ENCODE data around the gene PRPF19.

The PRPF19 gene

DNA sequence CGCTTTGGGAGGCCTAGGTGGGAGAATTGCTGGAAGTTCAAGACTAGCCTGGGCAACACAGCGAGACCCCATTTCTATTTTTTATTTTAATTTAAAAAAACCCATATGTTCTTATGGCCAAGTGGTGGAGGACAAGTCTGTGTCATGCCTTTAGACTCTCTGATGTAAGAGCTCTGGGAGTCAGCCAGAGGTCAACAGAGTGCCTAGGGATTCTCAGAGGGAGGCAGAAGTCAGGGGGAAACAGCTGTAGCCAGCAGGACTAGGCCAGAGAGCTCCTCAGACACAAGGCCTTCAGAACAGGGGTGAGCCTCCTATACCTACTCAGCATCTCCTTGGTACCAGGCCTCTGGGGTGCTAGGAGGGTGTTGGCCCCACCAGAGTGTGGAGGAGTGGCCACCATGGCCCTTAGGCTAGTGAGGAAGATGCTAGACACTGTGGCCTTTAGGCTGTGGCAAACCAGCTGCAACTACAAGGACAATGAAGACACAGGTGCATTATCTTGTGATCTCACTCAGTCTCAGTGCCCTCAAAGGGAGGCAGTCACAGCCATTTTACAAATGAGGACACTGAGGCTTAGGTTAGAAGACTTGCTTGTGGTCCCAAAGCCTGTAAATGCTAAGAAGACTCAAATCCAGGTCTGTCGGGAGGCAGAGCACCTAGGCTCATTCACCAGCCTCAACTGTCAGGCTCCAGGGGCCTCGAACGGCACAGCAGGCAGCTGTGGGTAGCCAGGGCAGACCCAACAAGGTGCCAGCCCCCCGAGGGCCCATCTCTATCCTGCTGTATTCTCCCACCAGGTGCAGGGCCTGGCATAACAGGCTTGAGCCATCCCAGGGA is 34.0 kb downstream of the PRPF19 start:
- no peak for DNase-seq

DNA sequence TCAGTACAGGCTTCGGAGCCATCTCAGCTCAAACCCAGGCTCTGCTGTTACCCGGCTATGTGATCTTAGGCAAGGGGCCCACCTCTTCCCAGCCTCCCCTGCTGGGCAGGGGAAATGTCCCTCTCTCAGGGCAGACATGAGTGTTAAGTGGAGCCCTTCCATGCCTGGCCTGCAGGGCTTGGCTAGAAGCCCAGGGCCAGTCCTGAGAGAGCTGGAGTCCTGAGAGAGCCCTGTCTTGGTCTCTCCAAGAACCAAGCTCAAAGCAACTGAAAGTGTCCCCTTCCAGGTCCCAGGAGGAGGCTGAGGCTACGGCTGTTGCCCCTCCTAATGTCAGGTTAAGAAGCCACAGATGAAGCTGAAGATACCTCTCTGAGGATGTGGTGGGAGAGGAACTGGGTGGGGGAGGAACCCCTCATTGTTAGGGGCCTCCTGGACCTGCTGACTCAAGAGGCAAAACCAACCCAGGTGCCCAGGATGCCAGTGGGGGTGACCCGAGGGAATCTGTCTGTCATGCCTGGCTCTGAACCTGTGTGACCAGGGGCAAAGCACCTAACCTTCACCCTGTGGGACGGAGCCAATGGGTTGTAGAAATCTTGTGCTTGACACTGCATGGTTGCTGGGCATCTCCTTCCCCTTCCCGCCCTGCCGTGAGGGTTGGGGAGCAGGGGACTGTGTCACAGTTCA is 34.9 kb downstream of the PRPF19 start:
- no peak for DNase-seq

DNA sequence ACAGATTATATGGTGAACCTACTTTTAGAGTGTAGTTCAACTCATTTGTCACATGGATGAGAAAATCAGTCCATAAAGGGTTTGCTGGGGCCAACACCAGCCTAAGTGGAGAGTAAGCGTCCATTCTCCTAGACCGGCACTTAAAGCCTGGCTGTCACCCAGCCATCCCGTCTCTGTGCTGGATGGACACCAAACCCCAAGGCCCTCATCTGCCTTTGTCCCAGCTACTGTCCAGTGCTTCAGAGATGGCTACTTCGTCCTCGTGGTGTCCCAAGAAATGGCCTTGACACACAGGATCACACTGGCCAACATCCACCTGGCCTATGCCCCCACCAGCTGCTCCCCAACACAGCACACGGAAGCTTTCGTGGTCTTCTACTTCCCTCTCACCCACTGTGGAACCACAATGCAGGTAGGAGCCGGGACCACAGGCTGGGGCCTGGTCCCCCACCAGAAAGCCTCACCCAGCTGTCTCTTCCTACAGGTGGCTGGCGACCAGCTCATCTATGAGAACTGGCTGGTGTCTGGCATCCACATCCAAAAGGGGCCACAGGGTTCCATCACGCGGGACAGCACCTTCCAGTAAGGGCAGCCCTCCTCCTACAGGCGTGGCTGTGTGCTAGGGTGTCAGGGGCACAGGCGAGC is 35.5 kb downstream of the PRPF19 start:
- no peak for DNase-seq

GRCh38 chr11:60870276-60870675 is 36.1 kb downstream of the PRPF19 start:
- DNase-seq, result no peak

DNA sequence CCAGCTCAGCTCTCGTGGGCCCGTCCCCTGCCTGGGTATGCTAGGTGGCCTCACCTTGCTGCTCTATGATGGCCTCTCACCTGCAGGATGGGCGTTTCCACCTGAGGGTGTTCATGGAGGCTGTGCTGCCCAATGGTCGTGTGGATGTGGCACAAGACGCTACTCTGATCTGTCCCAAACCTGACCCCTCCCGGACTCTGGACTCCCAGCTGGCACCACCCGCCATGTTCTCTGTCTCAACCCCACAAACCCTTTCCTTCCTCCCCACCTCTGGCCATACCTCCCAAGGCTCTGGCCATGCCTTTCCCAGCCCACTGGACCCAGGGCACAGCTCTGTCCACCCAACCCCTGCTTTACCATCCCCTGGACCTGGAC is 36.9 kb downstream of the PRPF19 start:
- no peak for DNase-seq

- no peak for DNase-seq
Observed at GRCh38 chr11:60868682-60869450, 37.5 kb downstream of the PRPF19 start.

- DNase-seq, result no peak
Observed at GRCh38 chr11:60867871-60868681, 38.3 kb downstream of the PRPF19 start.

- DNase-seq, result no peak
Observed at GRCh38 chr11:60866911-60867870, 39.2 kb downstream of the PRPF19 start, which contains the start of gene ZP1. Gene ZP1 (plus strand): TSS chr11:60867542. CDS start chr11:60867562, 20 bp downstream.

DNA sequence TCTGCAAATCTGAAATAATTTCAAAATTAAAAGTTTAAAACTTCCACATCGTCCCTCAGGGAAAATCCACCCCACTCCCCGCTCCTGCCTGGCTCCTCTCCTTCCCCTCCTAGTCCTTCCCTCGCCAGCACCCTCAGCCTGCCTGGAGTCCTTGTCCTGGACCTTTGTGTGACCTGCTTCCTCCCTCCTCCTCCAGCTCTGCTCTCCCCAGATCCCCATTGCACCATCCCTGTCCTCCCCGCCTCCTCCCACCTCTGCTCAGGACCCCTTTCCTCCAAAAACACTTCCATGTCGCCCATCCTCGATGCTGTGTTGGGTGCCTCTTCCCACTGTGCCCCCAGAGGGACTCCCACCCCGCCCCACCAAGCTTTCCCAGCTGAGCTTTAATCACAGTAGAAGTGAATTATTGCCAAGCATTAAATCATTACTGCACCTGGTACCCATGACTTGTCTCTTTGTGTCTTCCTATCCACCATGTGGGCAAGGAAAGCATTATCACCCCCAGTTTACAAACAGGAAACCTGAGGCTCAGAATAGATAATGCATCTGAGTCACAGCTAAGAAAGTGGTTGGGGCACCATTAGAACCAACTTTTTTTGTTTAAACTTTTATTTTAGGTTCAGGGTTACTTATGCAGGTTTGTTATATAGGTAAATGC is 41.4 kb downstream of the PRPF19 start:
- DNase-seq, result no peak

DNA sequence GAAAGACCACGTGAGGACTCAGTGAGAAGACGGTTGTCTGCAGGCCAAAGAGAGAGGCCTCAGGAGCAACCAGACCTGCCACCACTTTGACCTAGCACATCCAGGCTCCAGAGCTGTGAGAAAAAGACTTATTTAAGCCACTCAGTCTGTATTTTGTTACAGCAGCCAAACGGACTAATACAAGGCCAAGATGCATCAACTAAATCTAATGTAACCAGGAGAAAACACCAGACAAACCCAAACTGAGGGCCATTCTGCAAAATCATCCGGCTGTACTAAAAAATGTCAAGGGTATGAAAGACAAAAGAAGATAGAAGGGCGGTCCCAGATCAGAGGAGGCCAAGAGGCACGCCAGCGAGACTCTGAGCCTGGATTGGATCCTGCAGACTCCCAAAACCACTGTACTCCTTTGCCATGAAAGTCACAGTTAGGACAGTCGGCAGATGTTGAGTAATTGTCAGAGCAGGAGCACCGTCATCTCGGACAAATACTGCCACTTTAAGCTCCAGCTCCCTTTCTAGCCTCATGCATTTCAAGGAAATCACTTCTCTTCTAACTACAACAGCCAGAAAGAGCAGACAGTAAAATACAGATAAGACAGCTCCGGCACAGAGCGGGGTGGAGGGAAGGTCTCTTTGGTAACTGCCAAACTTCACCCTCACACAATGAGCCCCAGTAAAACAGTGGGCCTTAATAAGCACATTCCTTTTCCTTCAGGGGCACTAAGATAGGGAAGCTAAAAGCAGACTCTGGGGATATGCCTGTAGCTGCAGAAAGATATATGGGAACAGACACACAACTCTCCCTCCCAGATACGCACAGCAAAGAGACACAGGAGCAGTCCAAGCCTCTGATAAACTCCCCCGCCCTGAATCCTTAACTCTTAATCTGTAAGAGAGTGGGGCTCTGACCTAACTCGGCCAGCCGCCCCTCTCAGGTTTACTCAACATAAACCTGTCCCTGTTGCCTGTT is 42.5 kb downstream of the PRPF19 start:
- DNase-seq, result no peak

GRCh38 chr11:60862171-60862570 is 44.2 kb downstream of the PRPF19 start:
- no peak for DNase-seq

DNA sequence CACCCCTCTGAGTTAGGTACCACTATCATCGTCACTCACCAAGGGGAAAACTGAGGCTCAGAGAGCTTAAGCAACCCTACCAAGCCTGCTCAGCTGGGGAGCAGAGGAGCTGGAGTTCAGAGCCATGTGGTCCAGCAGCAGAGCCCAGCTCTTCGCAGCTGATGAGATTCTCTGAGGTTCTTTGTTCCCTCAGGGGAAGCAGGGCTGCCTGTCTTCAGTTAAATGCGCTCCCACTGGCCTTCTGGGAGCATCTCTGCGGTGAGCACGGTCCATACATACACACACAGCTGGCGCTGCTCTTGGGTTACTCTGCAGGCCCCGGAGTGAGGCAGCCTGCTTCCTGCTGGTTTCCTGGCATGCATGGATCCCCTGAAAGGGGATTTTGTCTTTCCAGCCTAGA is 45.4 kb downstream of the PRPF19 start:
- DNase-seq, result no peak

DNA sequence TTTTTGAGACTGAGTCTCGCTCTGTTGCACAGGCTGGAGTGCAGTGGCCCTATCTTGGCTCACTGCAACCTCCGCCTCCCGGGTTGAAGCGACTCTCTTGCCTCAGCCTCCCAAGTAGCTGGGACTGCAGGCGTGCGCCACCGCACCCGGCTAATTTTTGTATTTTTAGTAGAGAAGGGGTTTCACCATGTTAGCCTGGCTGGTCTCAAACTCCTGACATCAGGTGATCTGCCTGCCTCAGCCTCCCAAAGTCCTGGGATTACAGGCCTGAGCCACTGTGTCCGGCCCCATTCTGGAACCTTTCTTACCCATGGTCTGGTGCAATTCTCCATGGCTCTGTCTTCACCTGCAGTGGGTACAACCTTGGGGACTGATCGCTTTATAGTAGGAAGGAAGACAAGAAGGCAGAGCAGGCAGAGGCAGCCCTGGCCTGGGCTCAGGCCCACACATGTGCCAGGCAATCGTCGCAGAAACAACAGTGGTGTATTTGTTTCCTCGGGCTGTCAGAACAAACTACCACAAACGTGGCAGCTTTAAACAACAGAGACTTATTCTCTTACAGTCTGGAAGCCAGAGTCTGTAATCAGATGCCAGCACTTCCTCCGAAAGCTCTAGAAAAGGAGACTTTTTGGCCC is 46.7 kb downstream of the PRPF19 start:
- DNase-seq, result no peak

- no peak for DNase-seq
Observed at GRCh38 chr11:60858731-60859464, 47.5 kb downstream of the PRPF19 start.

DNA sequence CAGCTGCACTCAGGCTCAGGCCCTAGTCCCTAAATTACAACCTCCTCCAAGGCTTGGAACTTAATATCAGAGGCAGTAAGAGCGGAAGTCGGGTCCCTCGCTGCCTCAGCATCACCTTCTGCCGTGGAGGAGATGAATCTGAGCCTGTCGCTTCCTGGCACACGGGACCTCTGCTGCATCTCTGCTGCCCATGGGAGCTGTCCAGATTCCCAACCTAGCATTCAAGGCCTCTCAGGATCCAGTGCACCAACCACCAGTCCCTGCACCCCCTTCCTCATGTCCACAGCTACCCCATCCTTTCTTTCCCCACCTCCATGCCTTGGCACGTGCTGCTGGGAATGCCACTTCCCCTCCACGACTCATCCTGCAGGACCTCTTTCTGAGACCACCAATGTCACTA is 48.1 kb downstream of the PRPF19 start:
- no peak for DNase-seq

- DNase-seq, result no peak
Observed at GRCh38 chr11:60857378-60858232, 48.8 kb downstream of the PRPF19 start.
